ENCODE data around the gene SHE. TPM values are rescaled to one million over a fixed set of nuclear protein-coding genes. Genes with fewer than 3 reads are reported as not detected.
A peak's percentile ranks its signal among the peaks of the same experiment; 100 is the strongest.

The SHE gene
- total RNA-seq (1 to 10 TPM; 1.0 to 2.7 (median 1.8) TPM), polyA plus RNA-seq (1 to 10 TPM; 3.0 to 7.3 TPM)

GRCh38 chr1:154502066-154502743, at the start of gene SHE, which contains the start of gene TDRD10:
SHE (minus strand) TSS chr1:154502412; CDS start chr1:154502026, 386 bp downstream.
TDRD10 (plus strand) TSS chr1:154502219; CDS start chr1:154506904, 4,685 bp downstream.
- FAIRE-seq = no peak
- H3K27ac ChIP-seq = no peak within 1 kb of the TSS
- peak within 1 kb of the TSS in 3 of 4 donors; percentile 11 to 48 (median 27) for H3K4me3 ChIP-seq
- H3K27me3 ChIP-seq = peaks cover 0 to 16% (median 6%) of the 10 kb centered on the region in 4 donors
- no peaks in the 10 kb centered on the region for H3K9me3 ChIP-seq
- intact Hi-C loops (cut with DNase I) = no loop called here
- 5 to 8% methylated on average over 28 to 90 of the region's 90 CpGs for WGBS, 2 donors
- peak in 2 of 6 donors; percentile 67 to 70 for DNase-seq
- ATAC-seq = peak in 3 of 4 donors; percentile 35 to 61 (median 46)
- TF ChIP-seq CTCF (IDR thresholded peaks at IDR 0.05) = no peak
- no peaks in the 10 kb centered on the region for H3K36me3 ChIP-seq
- H3K4me1 ChIP-seq = no peaks in the 10 kb centered on the region

- ATAC-seq (no peak), FAIRE-seq (no peak), DNase-seq (no peak)
- no peak for TF ChIP-seq CTCF (IDR thresholded peaks at IDR 0.05)
- Histone ChIP-seq H3K27me3 (no peaks in the 10 kb centered on the region), H3K27ac (no peak overlapping the region), H3K9me3 (no peaks in the 10 kb centered on the region), H3K36me3 (peaks cover 26 to 67% (median 46%) of the 10 kb centered on the region in 3 donors), H3K4me3 (no peak overlapping the region), H3K4me1 (peaks cover 21 to 32% (median 29%) of the 10 kb centered on the region in 3 donors)
- intact Hi-C loops (cut with DNase I) = loop anchor here in 1 of 3 donors (10.0 kb wide), 1 partner anchor 333 kb away; no protein-coding TSS in a partner anchor
- 91% methylated on average over 4 of the region's 4 CpGs for WGBS, 2 donors
These were observed 49.3 kb upstream of the SHE start for GRCh38 chr1:154551474-154551873.

GRCh38 chr1:154550657-154551056, 48.4 kb upstream of the SHE start:
- H3K36me3 ChIP-seq = peaks cover 26 to 66% (median 46%) of the 10 kb centered on the region in 3 donors
- peaks cover 21 to 27% (median 26%) of the 10 kb centered on the region in 3 donors for H3K4me1 ChIP-seq
- no peak overlapping the region for H3K27ac ChIP-seq
- H3K27me3 ChIP-seq = no peaks in the 10 kb centered on the region
- no peak for ATAC-seq
- TF ChIP-seq CTCF (IDR thresholded peaks at IDR 0.05) = no peak
- no peak for FAIRE-seq
- no peaks in the 10 kb centered on the region for H3K9me3 ChIP-seq
- intact Hi-C loops (cut with DNase I) = loop anchor here in 1 of 3 donors (10.0 kb wide), 1 partner anchor 334 kb away; no protein-coding TSS in a partner anchor
- H3K4me3 ChIP-seq = no peak overlapping the region
- DNase-seq = no peak
- 75 to 76% methylated on average over 6 of the region's 6 CpGs for WGBS, 2 donors

GRCh38 chr1:154550070-154550469, 47.9 kb upstream of the SHE start:
- H3K9me3 ChIP-seq = no peaks in the 10 kb centered on the region
- DNase-seq (no peak), ATAC-seq (no peak), FAIRE-seq (no peak)
- H3K27ac ChIP-seq = no peak overlapping the region
- H3K27me3 ChIP-seq = no peaks in the 10 kb centered on the region
- intact Hi-C loops (cut with DNase I) = loop anchor here in 1 of 3 donors (10.0 kb wide), 1 partner anchor 335 kb away; no protein-coding TSS in a partner anchor
- no peak overlapping the region for H3K4me3 ChIP-seq
- peaks cover 26 to 60% (median 46%) of the 10 kb centered on the region in 3 donors for H3K36me3 ChIP-seq
- TF ChIP-seq CTCF (IDR thresholded peaks at IDR 0.05) = no peak
- WGBS, 2 donors = 63 to 72% methylated on average over 5 of the region's 5 CpGs
- H3K4me1 ChIP-seq = peaks cover 21 to 27% (median 26%) of the 10 kb centered on the region in 3 donors
